ENCODE measurements around the gene BRSK1.

DNA sequence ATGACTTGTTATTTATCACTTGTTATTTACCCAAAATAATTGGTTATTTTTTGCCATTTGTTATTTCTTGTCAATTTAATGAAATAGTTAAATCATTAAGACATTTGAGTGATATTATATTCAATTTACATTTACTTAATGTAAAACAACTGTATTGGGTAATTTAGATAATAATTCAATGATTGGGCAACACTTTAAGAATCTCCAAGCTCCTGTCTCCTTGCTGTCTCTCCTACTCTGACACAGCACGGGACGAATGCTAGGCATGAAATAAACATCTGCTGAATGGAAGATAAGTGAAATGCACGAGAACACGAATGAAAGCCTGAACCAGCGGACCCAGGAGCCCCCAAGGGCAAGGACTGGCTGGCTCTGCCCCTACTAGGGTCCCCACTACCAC, 19.3 kb upstream of the BRSK1 start:
- TF ChIP-seq, protein P1, sequence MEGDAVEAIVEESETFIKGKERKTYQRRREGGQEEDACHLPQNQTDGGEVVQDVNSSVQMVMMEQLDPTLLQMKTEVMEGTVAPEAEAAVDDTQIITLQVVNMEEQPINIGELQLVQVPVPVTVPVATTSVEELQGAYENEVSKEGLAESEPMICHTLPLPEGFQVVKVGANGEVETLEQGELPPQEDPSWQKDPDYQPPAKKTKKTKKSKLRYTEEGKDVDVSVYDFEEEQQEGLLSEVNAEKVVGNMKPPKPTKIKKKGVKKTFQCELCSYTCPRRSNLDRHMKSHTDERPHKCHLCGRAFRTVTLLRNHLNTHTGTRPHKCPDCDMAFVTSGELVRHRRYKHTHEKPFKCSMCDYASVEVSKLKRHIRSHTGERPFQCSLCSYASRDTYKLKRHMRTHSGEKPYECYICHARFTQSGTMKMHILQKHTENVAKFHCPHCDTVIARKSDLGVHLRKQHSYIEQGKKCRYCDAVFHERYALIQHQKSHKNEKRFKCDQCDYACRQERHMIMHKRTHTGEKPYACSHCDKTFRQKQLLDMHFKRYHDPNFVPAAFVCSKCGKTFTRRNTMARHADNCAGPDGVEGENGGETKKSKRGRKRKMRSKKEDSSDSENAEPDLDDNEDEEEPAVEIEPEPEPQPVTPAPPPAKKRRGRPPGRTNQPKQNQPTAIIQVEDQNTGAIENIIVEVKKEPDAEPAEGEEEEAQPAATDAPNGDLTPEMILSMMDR (conservative IDR thresholded peaks at IDR 0.05 in 1 of 2, IDR thresholded peaks at IDR 0.05 in 1 of 2; ENCODE audit: low read depth in 1 of 2, low read length in 2 of 2), result no peak
- TF ChIP-seq EZH2 (IDR thresholded peaks at IDR 0.05; ENCODE audit: low read length, missing control alignments), result no peak

Measured in fibroblast of lung (primary cell).